Measurements from ENCODE around the gene HCLS1.
"Not testable (repeated sequence)": the region's sequence is repeated elsewhere in the genome, so short reads cannot be mapped to it uniquely, and the experiment has no call there.

Gene HCLS1

GRCh38 chr3:121598564-121598963 lies 62.1 kb downstream of the HCLS1 start:
- DNase-seq (ENCODE audit: low spot score): no peak

GRCh38 chr3:121595765-121596406 lies 64.8 kb downstream of the HCLS1 start:
- DNase-seq (ENCODE audit: low spot score): no peak

- DNase-seq (ENCODE audit: low spot score): no peak
Observed at GRCh38 chr3:121594850-121595249, 65.9 kb downstream of the HCLS1 start.

- DNase-seq (ENCODE audit: low spot score): not testable (repeated sequence)
Observed at GRCh38 chr3:121593806-121594205, 66.9 kb downstream of the HCLS1 start.

GRCh38 chr3:121592856-121593702 lies 67.6 kb downstream of the HCLS1 start, which contains the start of gene FBXO40:
Gene FBXO40, plus strand, starts transcription at chr3:121593379. Its CDS starts 27,197 bp downstream, at chr3:121620576.
- peak; percentile 56 for DNase-seq (ENCODE audit: low spot score)

- DNase-seq (ENCODE audit: low spot score): no peak
Observed at GRCh38 chr3:121584418-121584817, 76.3 kb downstream of the HCLS1 start.

GRCh38 chr3:121581691-121582090 lies 79.0 kb downstream of the HCLS1 start:
- no peak for DNase-seq (ENCODE audit: low spot score)

Data from iPS-NIHi11 (cell line).